PC-9 (cell line): ENCODE data around the gene GPATCH2. TPM values are rescaled to one million over a fixed set of nuclear protein-coding genes. Genes with fewer than 3 reads are reported as not detected.

Experiments
- BruUV-seq: library from RNA; stranded (reverse); fragments of 400-500 nt; replicated peaks from 2 replicates; lab custom pipeline; 2021; lab: Mats Ljungman, UMichigan
- CTCF ChIA-PET: fragments of 300-600 bp; sonication (Branson Sonifier 250); formaldehyde crosslinking; loops from one replicate; lab custom pipeline; 2022; ENCODE audit warnings: antibody characterized with exemption; lab: Charles Lee
- POLR2A ChIA-PET: fragments of 300-600 bp; sonication (Branson Sonifier 250); formaldehyde crosslinking; loops from one replicate; lab custom pipeline; 2022; ENCODE audit warnings: antibody characterized with exemption; ENCODE audit not compliant: unreplicated experiment; lab: Charles Lee
- DNase-seq, 2 experiments: peaks; one replicate each; pipeline versions ENCODE4 v3.0.0 to v3.0.0-alpha.2; 2015 to 2022; ENCODE audit warnings: mixed read lengths in 1 of 2
- H2AFZ ChIP-seq: fragments of 200-600 bp; sonication (generic); 2 replicates; pipeline ENCODE4 v1.8.1; 2017; ENCODE audit warnings: antibody characterized with exemption
- H3F3A ChIP-seq: fragments of 200-600 bp; sonication (generic); 2 replicates; pipeline ENCODE4 v1.8.1; 2017; ENCODE audit warnings: antibody characterized with exemption, mild to moderate bottlenecking, low read depth; ENCODE audit not compliant: insufficient read depth
- H3K27ac ChIP-seq: fragments of 200-600 bp; sonication (generic); 2 replicates; pipeline ENCODE4 v1.6.1; 2016; ENCODE audit warnings: mixed run types
- H3K27me3 ChIP-seq: fragments of 200-600 bp; sonication (generic); 2 replicates; pipeline ENCODE4 v1.6.1; 2016; ENCODE audit warnings: low read depth, mixed run types; ENCODE audit not compliant: insufficient read depth
- H3K36me3 ChIP-seq: fragments of 200-600 bp; sonication (generic); 2 replicates; pipeline ENCODE4 v1.6.1; 2016; ENCODE audit warnings: low read depth, mixed run types
- H3K4me1 ChIP-seq: fragments of 200-600 bp; sonication (generic); replicated peaks from 2 replicates; pipeline ENCODE4 v1.6.1; 2016; ENCODE audit warnings: mixed run types; ENCODE audit not compliant: insufficient read depth
- H3K4me2 ChIP-seq: fragments of 200-600 bp; sonication (generic); 2 replicates; pipeline ENCODE4 v1.6.1; 2017; ENCODE audit warnings: mixed run types
- H3K4me3 ChIP-seq: fragments of 200-600 bp; sonication (generic); 2 replicates; pipeline ENCODE4 v1.6.1; 2016; ENCODE audit warnings: mixed run types
- H3K79me2 ChIP-seq: fragments of 200-600 bp; sonication (generic); 2 replicates; pipeline ENCODE4 v1.6.1; 2017; ENCODE audit warnings: low read depth, mixed run types
- H3K9me2 ChIP-seq: fragments of 200-600 bp; sonication (generic); 2 replicates; pipeline ENCODE4 v1.8.1; 2017; ENCODE audit warnings: mild to moderate bottlenecking; ENCODE audit not compliant: insufficient read depth
- H3K9me3 ChIP-seq: fragments of 200-600 bp; sonication (generic); 2 replicates; pipeline ENCODE4 v1.8.1; 2016; ENCODE audit warnings: low read depth; ENCODE audit not compliant: insufficient read depth
- H4K20me1 ChIP-seq: fragments of 200-600 bp; sonication (generic); 2 replicates; pipeline ENCODE4 v1.8.1; 2017; ENCODE audit not compliant: insufficient read depth
- CTCF ChIP-seq: fragments of 200-600 bp; sonication (generic); conservative IDR thresholded peaks from 2 replicates; pipeline ENCODE4 v1.6.1; 2017; ENCODE audit warnings: mixed run types, antibody characterized with exemption, mild to moderate bottlenecking, moderate library complexity
- EZH2 ChIP-seq: fragments of 200-600 bp; sonication (generic); IDR thresholded peaks from 2 replicates; pipeline ENCODE4 v1.8.0; 2017; ENCODE audit warnings: antibody characterized with exemption, low read depth
- intact Hi-C: fragments of 100-400 bp; cut with micrococcal nuclease; formaldehyde crosslinking; loops from one replicate; pipeline ENCODE4 v1.10.0; 2022; ENCODE audit not compliant: unreplicated experiment
- total RNA-seq: library from RNA; stranded (reverse); gene quantifications from 2 replicates; pipeline ENCODE4 v1.2.3, GENCODE V29; 2021

Gene GPATCH2
- total RNA-seq, 1 experiment from 2014 or later, result 14.8 TPM

- Histone ChIP-seq H3K79me2 (no peaks in the 10 kb centered on the region), H3K4me1 (no peaks in the 10 kb centered on the region), H3K36me3 (no peaks in the 10 kb centered on the region), H3K9me2 (peaks cover 5% of the 10 kb centered on the region; the same call in 1 of the 2 replicates), H3K4me2 (no peak overlapping the region), H3K27ac (no peak overlapping the region), H3F3A (no peaks in the 10 kb centered on the region), H4K20me1 (no peaks in the 10 kb centered on the region), H3K4me3 (no peak overlapping the region), H2AFZ (no peak overlapping the region), H3K27me3 (no peaks in the 10 kb centered on the region), H3K9me3 (no peaks in the 10 kb centered on the region)
- TF ChIP-seq CTCF, result no peak
- TF ChIP-seq EZH2, result no peak
- intact Hi-C loops, result no loop called here
- ChIA-PET POLR2A (no interaction called here), CTCF (no interaction called here)
- no peak for DNase-seq
- BruUV-seq, result no TSS peak
These were observed 197.2 kb downstream of the GPATCH2 start for GRCh38 chr1:217433664-217434063.

- POLR2A ChIA-PET, result no interaction called here
These were observed 198.6 kb downstream of the GPATCH2 start for GRCh38 chr1:217432339-217432738.

GRCh38 chr1:217431395-217431794 lies 199.5 kb downstream of the GPATCH2 start:
- ChIA-PET CTCF (no interaction called here), POLR2A (no interaction called here)
- intact Hi-C loops, result no loop called here
- H3K4me3 ChIP-seq, result no peak overlapping the region
- peaks cover 5% of the 10 kb centered on the region; the same call in 1 of the 2 replicates for H3K9me2 ChIP-seq
- DNase-seq, result no peak
- BruUV-seq, result no TSS peak
- no peak for TF ChIP-seq CTCF
- no peak for TF ChIP-seq EZH2
- H3K9me3 ChIP-seq, result no peaks in the 10 kb centered on the region
- H3K4me2 ChIP-seq, result no peak overlapping the region
- no peaks in the 10 kb centered on the region for H4K20me1 ChIP-seq
- no peaks in the 10 kb centered on the region for H3F3A ChIP-seq
- no peaks in the 10 kb centered on the region for H3K79me2 ChIP-seq
- H3K36me3 ChIP-seq, result no peaks in the 10 kb centered on the region
- no peak overlapping the region for H2AFZ ChIP-seq
- no peaks in the 10 kb centered on the region for H3K27me3 ChIP-seq
- H3K27ac ChIP-seq, result no peak overlapping the region
- no peaks in the 10 kb centered on the region for H3K4me1 ChIP-seq

More at GRCh38 chr1:217432339-217432738, 198.6 kb downstream of the GPATCH2 start:
- H4K20me1 ChIP-seq, result no peaks in the 10 kb centered on the region
- no peaks in the 10 kb centered on the region for H3F3A ChIP-seq
- no peak overlapping the region for H2AFZ ChIP-seq
- H3K9me2 ChIP-seq, result peaks cover 5% of the 10 kb centered on the region; the same call in 1 of the 2 replicates
- no TSS peak for BruUV-seq
- H3K27ac ChIP-seq, result no peak overlapping the region
- TF ChIP-seq CTCF (no peak), EZH2 (no peak)
- DNase-seq, result no peak
- H3K9me3 ChIP-seq, result no peaks in the 10 kb centered on the region
- H3K79me2 ChIP-seq, result no peaks in the 10 kb centered on the region
- CTCF ChIA-PET, result no interaction called here
- H3K4me3 ChIP-seq, result no peak overlapping the region
- intact Hi-C loops, result no loop called here
- H3K27me3 ChIP-seq, result no peaks in the 10 kb centered on the region
- no peak overlapping the region for H3K4me2 ChIP-seq
- H3K4me1 ChIP-seq, result no peaks in the 10 kb centered on the region
- H3K36me3 ChIP-seq, result no peaks in the 10 kb centered on the region
